ENCODE data around the gene CORT. TPM values are rescaled to one million over a fixed set of nuclear protein-coding genes. Genes with fewer than 3 reads are reported as not detected.
"Not testable (repeated sequence)": the region's sequence is repeated elsewhere in the genome, so short reads cannot be mapped to it uniquely, and the experiment has no call there.

Gene CORT
- total and polyA plus RNA-seq, 2 of the 4 experiments (the other 2 are of a cell fraction): 0.10 TPM; not detected in 1

DNA sequence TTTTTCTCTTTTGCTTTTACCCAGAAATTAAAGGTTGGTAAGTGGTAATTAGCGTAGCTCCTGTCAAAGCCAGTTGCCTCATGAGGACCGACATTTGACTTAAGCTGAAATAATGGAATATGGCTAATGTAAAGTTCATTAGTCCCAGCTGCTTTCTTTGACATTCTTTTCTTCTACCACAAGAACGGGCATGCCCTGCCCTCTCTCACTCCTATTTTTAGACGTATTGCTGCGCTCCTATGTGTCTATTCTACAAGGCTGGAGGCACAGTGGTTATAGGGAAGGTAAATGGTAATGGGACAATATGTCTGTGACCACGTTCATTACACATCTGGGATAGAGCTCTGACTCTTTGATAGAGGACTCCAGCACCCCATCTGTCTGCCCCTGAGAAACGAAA lies 6.8 kb downstream of the CORT start:
- Histone ChIP-seq H2BK15ac (ENCODE audit: low read depth, low read length) (no peak overlapping the region), H3K4me2 (ENCODE audit: low read depth, low read length) (no peak overlapping the region), H3K4ac (ENCODE audit: low read depth, low read length) (no peak overlapping the region), H3K4me3 (ENCODE audit: insufficient read depth, low read depth, low read length) (no peak overlapping the region), H2AK5ac (ENCODE audit: low read depth, low read length) (no peak overlapping the region), H3K27me3 (ENCODE audit: control insufficient read depth, insufficient read depth, low read length) (no peaks in the 10 kb centered on the region), H2BK5ac (ENCODE audit: low read depth, low read length, poor library complexity, severe bottlenecking) (no peak overlapping the region), H4K5ac (ENCODE audit: low read depth, low read length) (no peak overlapping the region), H3K56ac (ENCODE audit: extremely low read depth, insufficient read depth, low read length) (no peak overlapping the region), H4K91ac (ENCODE audit: insufficient read depth, low read depth, low read length) (no peak overlapping the region), H3K18ac (ENCODE audit: low read depth, low read length) (no peak overlapping the region), H2BK20ac (ENCODE audit: low read depth, low read length) (no peak overlapping the region), H3K9ac (ENCODE audit: low read depth, low read length) (no peak overlapping the region), H3K14ac (replicated peaks; ENCODE audit: low read depth, low read length) (no peak overlapping the region), H2BK120ac (ENCODE audit: low read depth, low read length) (no peak overlapping the region), H3K4me1 (ENCODE audit: control insufficient read depth, insufficient read depth, low read length) (peaks cover 2% of the 10 kb centered on the region; the same call in 1 of the 2 replicates), H3K9me1 (ENCODE audit: insufficient read depth, low read length) (no peaks in the 10 kb centered on the region; the same call in 1 of the 2 replicates), H2AFZ (replicated peaks; ENCODE audit: low read length, poor library complexity) (no peak overlapping the region), H4K8ac (ENCODE audit: low read depth in 2 of 2, low read length in 2 of 2) (no peak overlapping the region), H3K23ac (ENCODE audit: low read depth, low read length) (no peak overlapping the region), H4K20me1 (ENCODE audit: insufficient read depth, low read length) (no peaks in the 10 kb centered on the region), H3K9me3 (ENCODE audit: control insufficient read depth, insufficient read depth, low read length) (no peaks in the 10 kb centered on the region), H3K27ac (ENCODE audit: insufficient read depth, low read length) (no peak overlapping the region), H3K36me3 (ENCODE audit: control insufficient read depth, insufficient read depth, low read length) (peaks cover 8% of the 10 kb centered on the region), H2AK9ac (replicated peaks; ENCODE audit: low read depth, low read length, poor library complexity) (no peak overlapping the region), H3K79me1 (ENCODE audit: low read depth in 1 of 2, low read length in 2 of 2) (no peaks in the 10 kb centered on the region; a peak in 1 of 4 replicates)
- WGBS, 2 experiments (ENCODE audit: extremely low coverage in 2 of 2, insufficient read length in 1 of 2): no CpG with 5 or more reads among the region's 7 CpGs
- dilution Hi-C loops (cut with HindIII; ENCODE audit: low sequenced_read_pairs, unreplicated experiment): no loop called here
- DNase-seq (no peak), ATAC-seq (ENCODE audit: low read depth) (no peak)
- TF ChIP-seq, protein P1, sequence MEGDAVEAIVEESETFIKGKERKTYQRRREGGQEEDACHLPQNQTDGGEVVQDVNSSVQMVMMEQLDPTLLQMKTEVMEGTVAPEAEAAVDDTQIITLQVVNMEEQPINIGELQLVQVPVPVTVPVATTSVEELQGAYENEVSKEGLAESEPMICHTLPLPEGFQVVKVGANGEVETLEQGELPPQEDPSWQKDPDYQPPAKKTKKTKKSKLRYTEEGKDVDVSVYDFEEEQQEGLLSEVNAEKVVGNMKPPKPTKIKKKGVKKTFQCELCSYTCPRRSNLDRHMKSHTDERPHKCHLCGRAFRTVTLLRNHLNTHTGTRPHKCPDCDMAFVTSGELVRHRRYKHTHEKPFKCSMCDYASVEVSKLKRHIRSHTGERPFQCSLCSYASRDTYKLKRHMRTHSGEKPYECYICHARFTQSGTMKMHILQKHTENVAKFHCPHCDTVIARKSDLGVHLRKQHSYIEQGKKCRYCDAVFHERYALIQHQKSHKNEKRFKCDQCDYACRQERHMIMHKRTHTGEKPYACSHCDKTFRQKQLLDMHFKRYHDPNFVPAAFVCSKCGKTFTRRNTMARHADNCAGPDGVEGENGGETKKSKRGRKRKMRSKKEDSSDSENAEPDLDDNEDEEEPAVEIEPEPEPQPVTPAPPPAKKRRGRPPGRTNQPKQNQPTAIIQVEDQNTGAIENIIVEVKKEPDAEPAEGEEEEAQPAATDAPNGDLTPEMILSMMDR (conservative IDR thresholded peaks at IDR 0.05; ENCODE audit: low read depth, low read length): no peak
- TF ChIP-seq RCOR1 (IDR thresholded peaks at IDR 0.05; ENCODE audit: insufficient replicate concordance, low read length) (no peak), RAD21 (IDR thresholded peaks at IDR 0.05; ENCODE audit: low read length) (no peak), MAZ (IDR thresholded peaks at IDR 0.05; ENCODE audit: borderline replicate concordance, low read depth, low read length) (no peak)
- CTCF ChIA-PET: no interaction called here
- in situ Hi-C loops (cut with MboI; ENCODE audit: low sequenced_read_pairs): no loop called here
- intact Hi-C loops (cut with micrococcal nuclease): no loop called here
- BruUV-seq (replicated peaks): no TSS peak
- POLR2A ChIA-PET (ENCODE audit: unreplicated experiment): interaction anchor here (0.5 to 0.6 kb wide), 2 partner anchors 11 to 30 kb away, joined by 4 read pairs; no protein-coding TSS in a partner anchor

DNA sequence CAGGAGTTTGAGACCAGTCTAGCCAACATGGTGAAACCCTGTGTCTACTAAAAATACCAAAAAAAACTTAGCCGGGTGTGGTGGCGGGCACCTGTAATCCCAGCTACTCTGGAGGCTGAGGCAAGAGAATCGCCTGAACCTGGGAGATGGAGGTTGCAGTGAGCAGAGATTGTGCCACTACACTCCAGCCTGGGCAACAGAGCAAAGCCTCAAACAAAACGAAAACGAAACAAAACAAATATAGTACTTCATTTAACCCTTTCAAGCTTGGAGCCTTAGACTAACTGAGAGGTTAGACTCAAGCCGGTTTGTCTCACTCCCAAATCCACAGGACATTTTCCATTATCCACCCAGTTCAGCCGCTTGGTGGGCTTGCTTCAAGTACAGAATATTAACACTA lies 7.6 kb downstream of the CORT start:
- H3K4ac ChIP-seq (ENCODE audit: low read depth, low read length); H2BK15ac ChIP-seq (ENCODE audit: low read depth, low read length); BruUV-seq (replicated peaks); H3K18ac ChIP-seq (ENCODE audit: low read depth, low read length); H3K9me3 ChIP-seq (ENCODE audit: control insufficient read depth, insufficient read depth, low read length); H4K20me1 ChIP-seq (ENCODE audit: insufficient read depth, low read length); in situ Hi-C loops (cut with MboI; ENCODE audit: low sequenced_read_pairs); H4K91ac ChIP-seq (ENCODE audit: insufficient read depth, low read depth, low read length); ATAC-seq (ENCODE audit: low read depth); H2AFZ ChIP-seq (replicated peaks; ENCODE audit: low read length, poor library complexity); intact Hi-C loops (cut with micrococcal nuclease); H2AK9ac ChIP-seq (replicated peaks; ENCODE audit: low read depth, low read length, poor library complexity); H2AK5ac ChIP-seq (ENCODE audit: low read depth, low read length); CTCF ChIA-PET; H3K9ac ChIP-seq (ENCODE audit: low read depth, low read length); H2BK120ac ChIP-seq (ENCODE audit: low read depth, low read length); H3K9me1 ChIP-seq (ENCODE audit: insufficient read depth, low read length); DNase-seq; H3K27ac ChIP-seq (ENCODE audit: insufficient read depth, low read length); H2BK20ac ChIP-seq (ENCODE audit: low read depth, low read length); H3K23ac ChIP-seq (ENCODE audit: low read depth, low read length); H3K4me1 ChIP-seq (ENCODE audit: control insufficient read depth, insufficient read depth, low read length); H2BK5ac ChIP-seq (ENCODE audit: low read depth, low read length, poor library complexity, severe bottlenecking); H4K8ac ChIP-seq (ENCODE audit: low read depth in 2 of 2, low read length in 2 of 2); H3K27me3 ChIP-seq (ENCODE audit: control insufficient read depth, insufficient read depth, low read length); dilution Hi-C loops (cut with HindIII; ENCODE audit: low sequenced_read_pairs, unreplicated experiment); H3K56ac ChIP-seq (ENCODE audit: extremely low read depth, insufficient read depth, low read length); H3K4me2 ChIP-seq (ENCODE audit: low read depth, low read length); H4K5ac ChIP-seq (ENCODE audit: low read depth, low read length); H3K79me1 ChIP-seq (ENCODE audit: low read depth in 1 of 2, low read length in 2 of 2); H3K14ac ChIP-seq (replicated peaks; ENCODE audit: low read depth, low read length); H3K4me3 ChIP-seq (ENCODE audit: insufficient read depth, low read depth, low read length); POLR2A ChIA-PET (ENCODE audit: unreplicated experiment): not testable (repeated sequence)
- WGBS, 2 experiments (ENCODE audit: extremely low coverage in 2 of 2, insufficient read length in 1 of 2): 39% methylated on average over 3 of the region's 7 CpGs; no CpG with 5 or more reads in 1 of the 2 experiments
- peaks cover 14% of the 10 kb centered on the region for H3K36me3 ChIP-seq (ENCODE audit: control insufficient read depth, insufficient read depth, low read length)
